K562 (cell line): ENCODE data around the gene OGDH. TPM values are rescaled to one million over a fixed set of nuclear protein-coding genes. Genes with fewer than 3 reads are reported as not detected.

Source experiments
- ASH1L ChIP-seq: fragments of 450-650 bp; IDR thresholded peaks from 2 replicates; pipeline ENCODE4 v1.6.1; 2018; ENCODE audit warnings: borderline replicate concordance, mild to moderate bottlenecking, low read depth; ENCODE audit not compliant: partially characterized antibody
- ATF7 ChIP-seq: fragments of 450-650 bp; IDR thresholded peaks from 2 replicates; pipeline ENCODE4 v1.7.1; 2014; ENCODE audit warnings: mild to moderate bottlenecking, moderate library complexity
- BRD9 ChIP-seq: fragments of 450-650 bp; IDR thresholded peaks from 2 replicates; pipeline ENCODE4 v1.6.1; 2018; ENCODE audit warnings: low read depth; ENCODE audit not compliant: partially characterized antibody
- CBFA2T3 ChIP-seq: fragments of 450-650 bp; IDR thresholded peaks from 2 replicates; pipeline ENCODE4 v1.6.1; 2017
- DNMT1 ChIP-seq: fragments of 450-650 bp; IDR thresholded peaks from 2 replicates; pipeline ENCODE4 v1.6.1; 2016; ENCODE audit warnings: antibody characterized with exemption, mild to moderate bottlenecking
- ETS1 ChIP-seq: conservative IDR thresholded peaks from 2 replicates; pipeline ENCODE4 v1.6.1; 2011; ENCODE audit warnings: low read depth, mild to moderate bottlenecking, low read length; ENCODE audit not compliant: control insufficient read depth
- JUN ChIP-seq, 2 experiments: sonication (generic) in 1 of 2; formaldehyde crosslinking in 1 of 2; IDR thresholded peaks; 2 replicates each; pipeline versions ENCODE4 v1.6.1 to v1.8.0; 2012 to 2022; ENCODE audit warnings: borderline replicate concordance in 2 of 2, mild to moderate bottlenecking in 2 of 2, improper control_type of control experiment in 1 of 2, low read depth in 1 of 2, low read length in 1 of 2, missing genetic modification reagents in 1 of 2
- KDM1A ChIP-seq, 2 experiments: fragments of 450-650 bp; IDR thresholded peaks; 2 replicates each; pipeline ENCODE4 v1.6.1; 2016; ENCODE audit warnings: mild to moderate bottlenecking in 2 of 2
- NCOA2 ChIP-seq, 2 experiments: fragments of 450-650 bp; IDR thresholded peaks; 2 replicates each; pipeline ENCODE4 v1.6.1; 2018; ENCODE audit warnings: mild to moderate bottlenecking in 2 of 2, moderate library complexity in 1 of 2; ENCODE audit not compliant: partially characterized antibody in 2 of 2
- PHB ChIP-seq: fragments of 250-450 bp; sonication (Bioruptor Pico); IDR thresholded peaks from 2 replicates; pipeline ENCODE4 v1.5.0; 2021
- PHB2 ChIP-seq: fragments of 450-650 bp; IDR thresholded peaks from 2 replicates; pipeline ENCODE4 v1.6.1; 2017; ENCODE audit warnings: low read depth
- PML ChIP-seq: IDR thresholded peaks from 2 replicates; pipeline ENCODE4 v1.6.1; 2012; ENCODE audit warnings: low read length, inconsistent platforms
- SMAD4 ChIP-seq: fragments of 250-450 bp; sonication (Bioruptor Pico); conservative IDR thresholded peaks from 2 replicates; pipeline ENCODE4 v1.8.0; 2021; ENCODE audit warnings: inconsistent platforms, mild to moderate bottlenecking, moderate library complexity
- TFAP4 ChIP-seq: sonication (generic); formaldehyde crosslinking; IDR thresholded peaks from 2 replicates; pipeline ENCODE4 v1.8.0; 2022; ENCODE audit warnings: missing genetic modification reagents, mild to moderate bottlenecking, moderate library complexity, borderline replicate concordance
- U2AF1 ChIP-seq: fragments of 200-400 bp; formaldehyde crosslinking; optimal IDR thresholded peaks from 2 replicates; pipeline ENCODE3; 2017; ENCODE audit warnings: mild to moderate bottlenecking, low read depth, low read length, moderate library complexity
- ZNF277 ChIP-seq: fragments of 250-450 bp; sonication (Bioruptor Pico); IDR thresholded peaks from 2 replicates; pipeline ENCODE4 v1.8.0; 2022; ENCODE audit warnings: inconsistent platforms, mild to moderate bottlenecking, moderate library complexity, borderline replicate concordance
- ZNF518B ChIP-seq: fragments of 250-450 bp; sonication (Bioruptor Pico); IDR thresholded peaks from 2 replicates; pipeline ENCODE4 v1.5.0; 2021; ENCODE audit warnings: mild to moderate bottlenecking, moderate library complexity
- polyA plus RNA-seq, 8 experiments: library from polyadenylated mRNA; depleted of rRNA in 4 of 8; stranded (reverse) in 5 of 8; unstranded in 3 of 8; fragments of >200 nt; fragmentation: Nextera tagmentation in 2 of 8; fragmentation: Illumina TruSeq in 1 of 8; extraction: Ambion mirVana in 2 of 8; extraction: Trizol in 1 of 8; gene quantifications; 2 replicates each; pipeline versions ENCODE4 v1.2.1 to v1.2.3, GENCODE V29; 2011 to 2014; ENCODE audit warnings: inconsistent platforms in 1 of 8, missing spikeins in 1 of 8
- total RNA-seq, 7 experiments: library from RNA; depleted of rRNA in 6 of 7; stranded (reverse); fragments of >200 nt in 6 of 7; fragmentation: Illumina TruSeq in 2 of 7; extraction: Trizol in 2 of 7; gene quantifications; 2 replicates each; pipeline versions ENCODE4 v1.2.1 to v1.2.3, GENCODE V29; 2011 to 2021; ENCODE audit warnings: low replicate concordance in 1 of 7

The OGDH gene
- total and polyA plus RNA-seq, 9 of the 15 experiments (the other 6 are each of a cell fraction or from before 2014, with no cell fraction given), result 3.1 to 80.3 (median 23.5) TPM

GRCh38 chr7:44634839-44635591 lies 28.6 kb downstream of the OGDH start (continued):
- TF ChIP-seq U2AF1, result no peak
- TF ChIP-seq PML, result no peak
- peak; percentile 97 for TF ChIP-seq TFAP4 (CRISPR knock-in tag)
- TF ChIP-seq ZNF518B, result no peak
- TF ChIP-seq ZNF277 (CRISPR knock-in tag), result no peak
- TF ChIP-seq KDM1A (IDR thresholded peaks at IDR 0.05), result no peak
- TF ChIP-seq ETS1, result 0 out of 2 replicates have a peak, but pooled peaks have one; percentile 9
- 0 out of 2 replicates have a peak, but pooled peaks have one; percentile 40 for TF ChIP-seq SMAD4
- TF ChIP-seq ASH1L, result no peak
- no peak for TF ChIP-seq PHB (CRISPR knock-in tag)
- TF ChIP-seq NCOA2 (IDR thresholded peaks at IDR 0.05; ENCODE audit: partially characterized antibody in 2 of 2), result no peak
- TF ChIP-seq ATF7, result 0 out of 2 replicates have a peak, but pooled peaks have one; percentile 22
- TF ChIP-seq CBFA2T3, result peak; percentile 13; the same call in 1 of the 2 replicates
- TF ChIP-seq JUN (IDR thresholded peaks at IDR 0.05; ENCODE audit: borderline replicate concordance, low read depth, low read length), result no peak
- TF ChIP-seq JUN (CRISPR knock-in tag; IDR thresholded peaks at IDR 0.05; ENCODE audit: borderline replicate concordance), result no peak
- no peak for TF ChIP-seq PHB2
- TF ChIP-seq DNMT1, result no peak
- TF ChIP-seq BRD9, result no peak
